Stimulated activated effector memory CD8-positive, alpha-beta T cell treated with anti-CD3 and anti-CD28 coated beads, Interleukin-12 subunit alpha, Interleukin-12 subunit beta, amount 100 ng/mL, for 72 hours (primary cell): Measurements from ENCODE around the gene PHLDA3.
"Not testable (repeated sequence)": the region's sequence is repeated elsewhere in the genome, so short reads cannot be mapped to it uniquely, and the experiment has no call there.

Experiments
- ATAC-seq: fragments of 150-1000 bp; cut with Tn5 transposase; 2 replicates; pipeline ENCODE4 v1.10.0; 2021
- DNase-seq, 2 donors: peaks; one replicate each; pipeline ENCODE4 v3.0.0; 2021 to 2022; ENCODE audit warnings: low spot score in 2 of 2
- H3K27ac Mint-ChIP-seq: one replicate; pipeline ENCODE4 v1.8.0; 2022; ENCODE audit warnings: mild to moderate bottlenecking, mixed read lengths
- H3K36me3 Mint-ChIP-seq: one replicate; pipeline ENCODE4 v1.8.0; 2022; ENCODE audit warnings: mild to moderate bottlenecking, mixed read lengths
- H3K4me1 Mint-ChIP-seq: one replicate; pipeline ENCODE4 v1.8.0; 2022; ENCODE audit warnings: mixed read lengths
- H3K4me3 Mint-ChIP-seq: one replicate; pipeline ENCODE4 v1.8.0; 2022; ENCODE audit warnings: mild to moderate bottlenecking, mixed read lengths
- H3K9me3 Mint-ChIP-seq: one replicate; pipeline ENCODE4 v1.8.0; 2022; ENCODE audit warnings: mixed read lengths

PHLDA3 gene

GRCh38 chr1:201481761-201482493, 12.9 kb upstream of the PHLDA3 start:
- H3K36me3 Mint-ChIP-seq: no peaks in the 10 kb centered on the region
- peaks cover 21% of the 10 kb centered on the region for H3K4me1 Mint-ChIP-seq
- no peaks in the 10 kb centered on the region for H3K9me3 Mint-ChIP-seq
- no peak overlapping the region for H3K27ac Mint-ChIP-seq
- ATAC-seq: peak; percentile 87
- H3K4me3 Mint-ChIP-seq: peak overlapping the region; percentile 78
- DNase-seq: peak; percentile 73 to 91

GRCh38 chr1:201481004-201481380, 12.0 kb upstream of the PHLDA3 start:
- Mint-ChIP-seq H3K36me3 (peaks cover 5% of the 10 kb centered on the region), H3K9me3 (no peaks in the 10 kb centered on the region), H3K4me1 (peaks cover 27% of the 10 kb centered on the region), H3K27ac (no peak overlapping the region), H3K4me3 (peak overlapping the region; percentile 78)
- ATAC-seq: no peak
- DNase-seq: no peak

GRCh38 chr1:201480231-201481003, 11.4 kb upstream of the PHLDA3 start:
- peaks cover 5% of the 10 kb centered on the region for H3K36me3 Mint-ChIP-seq
- DNase-seq (peak; percentile 33 to 75), ATAC-seq (peak; percentile 71)
- H3K4me3 Mint-ChIP-seq: peak overlapping the region; percentile 78
- H3K27ac Mint-ChIP-seq: no peak overlapping the region
- H3K4me1 Mint-ChIP-seq: peaks cover 27% of the 10 kb centered on the region
- no peaks in the 10 kb centered on the region for H3K9me3 Mint-ChIP-seq

- peaks cover 5% of the 10 kb centered on the region for H3K36me3 Mint-ChIP-seq
- no peak overlapping the region for H3K27ac Mint-ChIP-seq
- ATAC-seq (no peak), DNase-seq (no peak)
- no peak overlapping the region for H3K4me3 Mint-ChIP-seq
- H3K4me1 Mint-ChIP-seq: peaks cover 27% of the 10 kb centered on the region
- H3K9me3 Mint-ChIP-seq: no peaks in the 10 kb centered on the region
These were observed 10.3 kb upstream of the PHLDA3 start for GRCh38 chr1:201479201-201479730.

GRCh38 chr1:201478666-201479065, 9.7 kb upstream of the PHLDA3 start:
- H3K4me3 Mint-ChIP-seq: not testable (repeated sequence)

GRCh38 chr1:201476670-201477344, 7.8 kb upstream of the PHLDA3 start:
- Mint-ChIP-seq H3K36me3 (peaks cover 5% of the 10 kb centered on the region), H3K27ac (no peak overlapping the region), H3K4me1 (peaks cover 16% of the 10 kb centered on the region), H3K4me3 (no peak overlapping the region), H3K9me3 (no peaks in the 10 kb centered on the region)
- no peak for DNase-seq
- no peak for ATAC-seq

More at GRCh38 chr1:201478666-201479065, 9.7 kb upstream of the PHLDA3 start:
- DNase-seq, ATAC-seq, H3K36me3 Mint-ChIP-seq, H3K27ac Mint-ChIP-seq, H3K9me3 Mint-ChIP-seq: not testable (repeated sequence)
- peaks cover 27% of the 10 kb centered on the region for H3K4me1 Mint-ChIP-seq

- no peak for ATAC-seq
- Mint-ChIP-seq H3K36me3 (peaks cover 5% of the 10 kb centered on the region), H3K9me3 (no peaks in the 10 kb centered on the region), H3K27ac (no peak overlapping the region), H3K4me1 (peaks cover 10% of the 10 kb centered on the region), H3K4me3 (no peak overlapping the region)
- DNase-seq: no peak
These were observed 7.1 kb upstream of the PHLDA3 start for GRCh38 chr1:201475915-201476669.

- H3K4me1 Mint-ChIP-seq: peaks cover 6% of the 10 kb centered on the region
- H3K36me3 Mint-ChIP-seq: peaks cover 5% of the 10 kb centered on the region
- no peak overlapping the region for H3K4me3 Mint-ChIP-seq
- no peak overlapping the region for H3K27ac Mint-ChIP-seq
- ATAC-seq (no peak), DNase-seq (no peak)
- no peaks in the 10 kb centered on the region for H3K9me3 Mint-ChIP-seq
These were observed 6.1 kb upstream of the PHLDA3 start for GRCh38 chr1:201475130-201475529.

- H3K4me1 Mint-ChIP-seq: peaks cover 6% of the 10 kb centered on the region
These were observed 4.3 kb upstream of the PHLDA3 start for GRCh38 chr1:201473296-201473695.

GRCh38 chr1:201472321-201472720, 3.3 kb upstream of the PHLDA3 start:
- not testable (repeated sequence) for DNase-seq, H3K4me1 Mint-ChIP-seq, H3K4me3 Mint-ChIP-seq, ATAC-seq, H3K27ac Mint-ChIP-seq, H3K9me3 Mint-ChIP-seq, H3K36me3 Mint-ChIP-seq

More at GRCh38 chr1:201473296-201473695, 4.3 kb upstream of the PHLDA3 start:
- DNase-seq: no peak
- ATAC-seq: no peak
- peaks cover 5% of the 10 kb centered on the region for H3K36me3 Mint-ChIP-seq
- H3K9me3 Mint-ChIP-seq: no peaks in the 10 kb centered on the region
- H3K27ac Mint-ChIP-seq: no peak overlapping the region
- H3K4me3 Mint-ChIP-seq: no peak overlapping the region

- peaks cover 6% of the 10 kb centered on the region for H3K4me1 Mint-ChIP-seq
- peaks cover 5% of the 10 kb centered on the region for H3K36me3 Mint-ChIP-seq
- no peak overlapping the region for H3K27ac Mint-ChIP-seq
- DNase-seq (no peak), ATAC-seq (no peak)
- no peak overlapping the region for H3K4me3 Mint-ChIP-seq
- H3K9me3 Mint-ChIP-seq: no peaks in the 10 kb centered on the region
These were observed 2.8 kb upstream of the PHLDA3 start for GRCh38 chr1:201471772-201472171.

GRCh38 chr1:201470581-201470980, 1.6 kb upstream of the PHLDA3 start:
- DNase-seq (no peak), ATAC-seq (no peak)
- Mint-ChIP-seq H3K36me3 (no peaks in the 10 kb centered on the region), H3K27ac (no peak overlapping the region), H3K4me3 (no peak overlapping the region), H3K9me3 (no peaks in the 10 kb centered on the region), H3K4me1 (no peaks in the 10 kb centered on the region)

GRCh38 chr1:201469645-201470074, 672 bp upstream of the PHLDA3 start:
- H3K9me3 Mint-ChIP-seq: no peaks in the 10 kb centered on the region
- H3K27ac Mint-ChIP-seq: no peak overlapping the region
- DNase-seq (no peak), ATAC-seq (no peak)
- H3K4me1 Mint-ChIP-seq: no peaks in the 10 kb centered on the region
- H3K4me3 Mint-ChIP-seq: peak overlapping the region; percentile 55
- no peaks in the 10 kb centered on the region for H3K36me3 Mint-ChIP-seq

- DNase-seq: no peak
These were observed 516 bp downstream of the PHLDA3 start for GRCh38 chr1:201468501-201468843.

GRCh38 chr1:201466492-201466891, 2.5 kb downstream of the PHLDA3 start:
- Mint-ChIP-seq H3K9me3 (no peaks in the 10 kb centered on the region), H3K27ac (no peak overlapping the region), H3K4me3 (no peak overlapping the region), H3K4me1 (no peaks in the 10 kb centered on the region), H3K36me3 (no peaks in the 10 kb centered on the region)
- no peak for ATAC-seq
- DNase-seq: no peak

More at GRCh38 chr1:201468501-201468843, 516 bp downstream of the PHLDA3 start:
- H3K27ac Mint-ChIP-seq: no peak overlapping the region
- H3K36me3 Mint-ChIP-seq: no peaks in the 10 kb centered on the region
- ATAC-seq: peak; percentile 57
- H3K4me1 Mint-ChIP-seq: no peaks in the 10 kb centered on the region
- peak overlapping the region; percentile 55 for H3K4me3 Mint-ChIP-seq
- H3K9me3 Mint-ChIP-seq: no peaks in the 10 kb centered on the region
